SK-N-SH treated with all-trans-retinoic acid at 6 μM for 48 hours (cell line): ENCODE data around the gene ASIC3.

ENCODE experiments used
- BACH2 ChIP-seq: fragments of 250-450 bp; sonication (Bioruptor Pico); IDR thresholded peaks from 2 replicates; pipeline ENCODE4 v1.9.0; 2021; ENCODE audit warnings: mild to moderate bottlenecking, borderline replicate concordance
- RARB ChIP-seq: fragments of 250-450 bp; sonication (Bioruptor Pico); IDR thresholded peaks from 2 replicates; pipeline ENCODE4 v1.8.0; 2021; ENCODE audit warnings: mild to moderate bottlenecking, moderate library complexity
- ZC3H10 ChIP-seq: fragments of 250-450 bp; sonication (Bioruptor Pico); IDR thresholded peaks from 2 replicates; pipeline ENCODE4 v1.5.1; 2021; ENCODE audit warnings: mild to moderate bottlenecking, moderate library complexity
- ZNF8 ChIP-seq: fragments of 450-650 bp; formaldehyde crosslinking; IDR thresholded peaks from 2 replicates; pipeline ENCODE4 v1.5.0; 2020; ENCODE audit warnings: mild to moderate bottlenecking, moderate library complexity
- TF ChIP-seq, protein P1 (sequence below): fragments of 250-450 bp; sonication (Bioruptor Pico); IDR thresholded peaks from 2 replicates; pipeline ENCODE4 v1.5.1; 2021; ENCODE audit warnings: mild to moderate bottlenecking, moderate library complexity

DNA sequence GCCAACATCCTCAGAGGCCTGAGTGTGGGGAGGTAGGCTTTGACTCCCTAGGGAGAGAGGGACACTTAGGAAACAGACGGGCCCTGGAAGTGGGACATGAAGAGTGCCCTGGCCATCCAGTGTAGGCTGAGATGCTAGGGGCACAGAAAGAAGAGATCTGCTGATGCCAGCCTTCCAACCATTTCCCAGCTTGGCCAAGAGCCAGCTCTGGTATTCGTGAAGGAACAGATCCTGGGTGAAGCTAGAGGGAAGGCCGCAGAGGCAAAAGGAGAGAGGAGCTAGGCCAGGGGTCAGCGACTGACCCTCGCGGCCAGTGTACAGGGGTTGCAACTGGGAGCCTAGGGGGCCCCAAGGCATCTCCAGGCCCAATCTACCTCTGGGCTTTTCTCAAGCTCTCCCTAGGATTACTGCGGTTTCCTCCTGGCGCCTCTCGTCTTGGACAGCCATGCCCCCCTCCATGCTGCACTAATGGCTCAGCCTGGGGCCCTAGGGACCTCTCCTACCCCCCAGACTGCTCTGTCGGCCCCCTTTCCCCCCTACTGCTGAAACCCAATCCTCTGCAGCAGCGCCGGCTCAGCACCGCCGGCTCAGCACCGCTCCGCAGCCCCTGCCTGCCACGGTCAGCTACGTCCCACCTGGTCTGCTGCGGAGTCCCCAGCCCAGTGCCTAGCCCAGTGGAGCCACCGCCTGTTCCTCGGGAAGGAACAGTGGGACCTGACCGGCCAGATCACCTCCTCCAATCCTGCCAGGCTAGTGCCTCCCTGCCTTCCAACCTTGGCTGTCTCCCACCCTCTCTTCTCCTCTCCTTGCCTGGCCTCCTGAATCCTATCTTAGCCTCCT, at the start of gene ASIC3:
- no peak for TF ChIP-seq ZNF8 (CRISPR knock-in tag)
- TF ChIP-seq RARB = no peak
- TF ChIP-seq, protein P1, sequence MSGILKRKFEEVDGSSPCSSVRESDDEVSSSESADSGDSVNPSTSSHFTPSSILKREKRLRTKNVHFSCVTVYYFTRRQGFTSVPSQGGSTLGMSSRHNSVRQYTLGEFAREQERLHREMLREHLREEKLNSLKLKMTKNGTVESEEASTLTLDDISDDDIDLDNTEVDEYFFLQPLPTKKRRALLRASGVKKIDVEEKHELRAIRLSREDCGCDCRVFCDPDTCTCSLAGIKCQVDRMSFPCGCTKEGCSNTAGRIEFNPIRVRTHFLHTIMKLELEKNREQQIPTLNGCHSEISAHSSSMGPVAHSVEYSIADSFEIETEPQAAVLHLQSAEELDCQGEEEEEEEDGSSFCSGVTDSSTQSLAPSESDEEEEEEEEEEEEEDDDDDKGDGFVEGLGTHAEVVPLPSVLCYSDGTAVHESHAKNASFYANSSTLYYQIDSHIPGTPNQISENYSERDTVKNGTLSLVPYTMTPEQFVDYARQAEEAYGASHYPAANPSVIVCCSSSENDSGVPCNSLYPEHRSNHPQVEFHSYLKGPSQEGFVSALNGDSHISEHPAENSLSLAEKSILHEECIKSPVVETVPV (CRISPR knock-in tag) = no peak
- TF ChIP-seq BACH2 (CRISPR knock-in tag) = no peak
- no peak for TF ChIP-seq ZC3H10
